HepG2 (cell line): ENCODE measurements around the gene S1PR5. TPM values are rescaled to one million over a fixed set of nuclear protein-coding genes. Genes with fewer than 3 reads are reported as not detected.

Experiments
- ATF2 ChIP-seq: sonication (generic); formaldehyde crosslinking; IDR thresholded peaks from 2 replicates; pipeline ENCODE4 v1.4.0; 2020; ENCODE audit warnings: missing genetic modification reagents
- CENPX ChIP-seq: sonication (generic); formaldehyde crosslinking; IDR thresholded peaks from 2 replicates; pipeline ENCODE4 v1.9.0; 2021; ENCODE audit warnings: mild to moderate bottlenecking, missing genetic modification reagents, moderate library complexity
- DMTF1 ChIP-seq: sonication (generic); formaldehyde crosslinking; IDR thresholded peaks from 2 replicates; pipeline ENCODE4 v1.4.0; 2020; ENCODE audit warnings: mild to moderate bottlenecking, missing genetic modification reagents
- FOSL1 ChIP-seq: sonication (generic); formaldehyde crosslinking; IDR thresholded peaks from 2 replicates; pipeline ENCODE4 v1.9.0; 2021; ENCODE audit warnings: missing genetic modification reagents, borderline replicate concordance
- IRX3 ChIP-seq: sonication (generic); formaldehyde crosslinking; IDR thresholded peaks from 2 replicates; pipeline ENCODE4 v1.8.1; 2023; ENCODE audit warnings: mild to moderate bottlenecking, low read depth, missing genetic modification reagents, borderline replicate concordance
- KLF16 ChIP-seq, 2 experiments: sonication (generic) in 1 of 2; formaldehyde crosslinking in 1 of 2; IDR thresholded peaks; 2 replicates each; pipeline versions ENCODE4 v1.6.1 to v1.8.0; 2016 to 2023; ENCODE audit warnings: missing genetic modification reagents in 2 of 2, missing compliant biosample characterization in 1 of 2
- KMT2A ChIP-seq: sonication (generic); formaldehyde crosslinking; IDR thresholded peaks from 2 replicates; pipeline ENCODE4 v1.4.0; 2020; ENCODE audit warnings: missing genetic modification reagents
- NFKBIZ ChIP-seq: IDR thresholded peaks from 2 replicates; pipeline ENCODE4 v1.6.1; 2018; ENCODE audit warnings: missing genetic modification reagents, missing compliant biosample characterization
- SNAI1 ChIP-seq: sonication (generic); formaldehyde crosslinking; IDR thresholded peaks from 2 replicates; pipeline ENCODE4 v1.5.0; 2020; ENCODE audit warnings: mild to moderate bottlenecking, missing genetic modification reagents, borderline replicate concordance
- ZBTB43 ChIP-seq: sonication (generic); formaldehyde crosslinking; conservative IDR thresholded peaks from 2 replicates; pipeline ENCODE4 v1.4.0; 2020; ENCODE audit warnings: missing genetic modification reagents
- ZBTB49 ChIP-seq: sonication (generic); formaldehyde crosslinking; IDR thresholded peaks from 2 replicates; pipeline ENCODE4 v1.4.0; 2020; ENCODE audit warnings: missing genetic modification reagents, borderline replicate concordance
- ZNF160 ChIP-seq: sonication (generic); formaldehyde crosslinking; IDR thresholded peaks from 2 replicates; pipeline ENCODE4 v1.8.0; 2022; ENCODE audit warnings: mild to moderate bottlenecking, inconsistent platforms, missing genetic modification reagents
- ZNF180 ChIP-seq: sonication (generic); formaldehyde crosslinking; IDR thresholded peaks from 2 replicates; pipeline ENCODE4 v1.4.0; 2020; ENCODE audit warnings: low read depth, missing genetic modification reagents, borderline replicate concordance
- ZNF414 ChIP-seq: sonication (generic); formaldehyde crosslinking; IDR thresholded peaks from 2 replicates; pipeline ENCODE4 v1.5.0; 2020; ENCODE audit warnings: missing genetic modification reagents
- ZNF564 ChIP-seq: sonication (generic); formaldehyde crosslinking; IDR thresholded peaks from 2 replicates; pipeline ENCODE4 v1.8.1; 2023; ENCODE audit warnings: mild to moderate bottlenecking, missing genetic modification reagents
- ZNF644 ChIP-seq: IDR thresholded peaks from 2 replicates; pipeline ENCODE4 v1.6.1; 2016; ENCODE audit warnings: low read depth
- ZXDC ChIP-seq: sonication (generic); formaldehyde crosslinking; IDR thresholded peaks from 2 replicates; pipeline ENCODE4 v1.5.0; 2020; ENCODE audit warnings: mild to moderate bottlenecking, missing genetic modification reagents
- polyA plus RNA-seq, 8 experiments: library from polyadenylated mRNA; depleted of rRNA in 3 of 8; stranded (reverse) in 7 of 8; unstranded in 1 of 8; fragments of >200 nt; fragmentation: Illumina TruSeq in 4 of 8; extraction: Trizol in 4 of 8; gene quantifications; 2 replicates each; pipeline versions ENCODE4 v1.2.1 to v1.2.3, GENCODE V29; 2011 to 2016; ENCODE audit warnings: low read depth in 4 of 8, missing spikeins in 1 of 8, mixed read lengths in 1 of 8; ENCODE audit not compliant: insufficient read depth in 1 of 8
- total RNA-seq, 5 experiments: library from RNA; depleted of rRNA; stranded (reverse); fragments of >200 nt; fragmentation: Illumina TruSeq; extraction: Trizol; gene quantifications; 2 replicates each; pipeline ENCODE4 v1.2.3, GENCODE V29; 2016; ENCODE audit warnings: low read depth in 1 of 5

S1PR5 gene
- total and polyA plus RNA-seq, 2 of the 13 experiments (the other 11 are each of a cell fraction or from before 2014, with no cell fraction given), result 0.04 TPM; not detected in 1

- TF ChIP-seq ZXDC (CRISPR knock-in tag), result no peak; the same call in 1 of the 2 replicates
- no peak for TF ChIP-seq KMT2A (CRISPR knock-in tag)
- no peak for TF ChIP-seq ZBTB49
- TF ChIP-seq NFKBIZ (CRISPR knock-in tag), result no peak
- peak; percentile 9; the same call in 1 of the 2 replicates for TF ChIP-seq IRX3 (CRISPR knock-in tag)
- TF ChIP-seq ZNF180 (CRISPR knock-in tag), result no peak
- no peak for TF ChIP-seq SNAI1 (CRISPR knock-in tag)
- TF ChIP-seq KLF16 (CRISPR knock-in tag; IDR thresholded peaks at IDR 0.05), result peak in 1 of 2 experiments; percentile 29; a peak in 1 of 4 replicates
- no peak for TF ChIP-seq ZNF644 (CRISPR knock-in tag)
- TF ChIP-seq ZNF414 (CRISPR knock-in tag), result no peak
- TF ChIP-seq DMTF1 (CRISPR knock-in tag), result no peak
- no peak; the same call in 1 of the 2 replicates for TF ChIP-seq ZBTB43
- no peak for TF ChIP-seq FOSL1
- TF ChIP-seq ZNF564 (CRISPR knock-in tag), result peak; percentile 45; the same call in 1 of the 2 replicates
- no peak for TF ChIP-seq ATF2 (CRISPR knock-in tag)
- no peak for TF ChIP-seq ZNF160
- TF ChIP-seq CENPX (CRISPR knock-in tag), result no peak
Observed at GRCh38 chr19:10503002-10503789, 14.1 kb downstream of the S1PR5 start, which contains the start of gene KEAP1 (continued).
